Esophagus muscularis mucosa (tissue), 3 donors: Measurements from ENCODE around the gene BANK1.

Experiments
- CTCF ChIP-seq, 3 experiments: fragments of 200-600 bp in 2 of 3; fragments of 450-650 bp in 1 of 3; sonication (generic) in 2 of 3; IDR thresholded peaks; one replicate each; pipeline ENCODE4 v1.5.1; 2017 to 2019; ENCODE audit warnings: antibody characterized with exemption in 3 of 3, mild to moderate bottlenecking in 2 of 3, moderate library complexity in 1 of 3
- EP300 ChIP-seq: sonication (generic); formaldehyde crosslinking; IDR thresholded peaks from one replicate; pipeline ENCODE4 v1.6.1; 2017; ENCODE audit warnings: antibody characterized with exemption

- no peak for TF ChIP-seq EP300
- TF ChIP-seq CTCF (IDR thresholded peaks at IDR 0.05): no peak
Observed at GRCh38 chr4:102022343-102022742, 231.8 kb downstream of the BANK1 start.
